Right cardiac atrium (tissue), 5 donors: Measurements from ENCODE around the gene TEX261. TPM values are rescaled to one million over a fixed set of nuclear protein-coding genes. Genes with fewer than 3 reads are reported as not detected.

Experiments used
- ATAC-seq, 2 donors: fragments of 200-7000 bp; cut with Tn5 transposase; one replicate each; pipeline versions ENCODE4 v1.8.0 to v1.9.1; 2020; ENCODE audit warnings: moderate library complexity in 2 of 2, mild to moderate bottlenecking in 1 of 2
- DNase-seq, 3 donors: peaks; one replicate each; pipeline ENCODE4 v3.0.0-alpha.2; 2020
- H3K27ac ChIP-seq: one replicate; pipeline ENCODE4 v1.5.1; 2013; ENCODE audit warnings: mild to moderate bottlenecking, low read length, control low read depth, moderate library complexity
- H3K27me3 ChIP-seq: one replicate; pipeline ENCODE4 v1.6.1; 2013; ENCODE audit not compliant: control insufficient read depth, insufficient read depth
- H3K4me1 ChIP-seq: one replicate; pipeline ENCODE4 v1.6.1; 2013; ENCODE audit warnings: low read length; ENCODE audit not compliant: control insufficient read depth, insufficient read depth
- H3K4me3 ChIP-seq: one replicate; pipeline ENCODE4 v1.5.1; 2013; ENCODE audit warnings: low read length, control low read depth
- H3K9me3 ChIP-seq: one replicate; pipeline ENCODE4 v1.6.1; 2013; ENCODE audit warnings: low read length; ENCODE audit not compliant: control insufficient read depth
- WGBS: extraction: QIAGEN DNeasy Blood & Tissue Kit; methylation state at CpG from one replicate; pipeline ENCODE4 v1.1.7; 2013; 5-methylcytosine and 5-hydroxymethylcytosine counted together
- intact Hi-C, 4 donors: fragments of 100-400 bp; cut with DNase I; formaldehyde crosslinking; loops; one replicate each; pipeline versions ENCODE4 v1.11.0 to v1.14.0; 2022 to 2023
- polyA plus RNA-seq: library from polyadenylated mRNA; stranded (reverse); fragments of 200-250 nt; gene quantifications from one replicate; pipeline ENCODE4 v1.2.3, GENCODE V29; 2013
- total RNA-seq, 4 donors: library from RNA; stranded (reverse); fragmentation: NEBNext Ultra II Directional; extraction: Animal tissue kit (Norgen Biotek cat#: 25700); gene quantifications; one replicate each; pipeline ENCODE4 v1.2.1, GENCODE V29; 2021
- donor health status: healthy with polysubstance abuse.
- donor health status: DM: no; HTN: yes; CAD: no.
- donor health status: DM: no; HTN: no; CAD: no.
- donor health status: DM: no; HTN: yes; CAD: no; lungs with severe emphysema.
- donor health status: DM: yes; HTN: yes; CAD: no.

The TEX261 gene
- total and polyA plus RNA-seq, 5 donors = 37.7 to 59.4 (median 43.6) TPM

DNA sequence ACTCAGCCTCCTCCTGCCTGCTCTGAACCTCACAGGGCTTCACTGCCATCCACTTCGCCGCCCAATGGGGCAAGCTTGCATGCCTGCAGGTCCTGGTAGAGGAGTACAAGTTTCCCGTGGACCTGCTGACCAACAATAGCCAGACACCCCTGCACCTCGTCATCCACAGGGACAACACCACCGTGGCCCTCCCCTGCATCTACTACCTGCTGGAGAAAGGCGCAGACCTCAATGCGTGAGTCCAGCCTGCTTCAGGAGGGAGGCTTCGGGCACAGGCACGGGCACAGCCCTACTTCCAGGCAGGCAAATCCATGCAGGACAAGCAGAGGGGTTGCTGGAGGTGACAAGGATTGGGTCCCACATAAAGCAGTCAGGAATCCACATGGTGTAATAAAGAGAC is 15.0 kb downstream of the TEX261 start:
- DNase-seq = no peak
- ATAC-seq = no peak
- Histone ChIP-seq H3K27me3 (no peaks in the 10 kb centered on the region), H3K9me3 (no peaks in the 10 kb centered on the region), H3K4me3 (no peak overlapping the region), H3K27ac (no peak overlapping the region), H3K4me1 (no peaks in the 10 kb centered on the region)
- intact Hi-C loops = no loop called here
- WGBS = 90% methylated on average over 9 of the region's 9 CpGs

DNA sequence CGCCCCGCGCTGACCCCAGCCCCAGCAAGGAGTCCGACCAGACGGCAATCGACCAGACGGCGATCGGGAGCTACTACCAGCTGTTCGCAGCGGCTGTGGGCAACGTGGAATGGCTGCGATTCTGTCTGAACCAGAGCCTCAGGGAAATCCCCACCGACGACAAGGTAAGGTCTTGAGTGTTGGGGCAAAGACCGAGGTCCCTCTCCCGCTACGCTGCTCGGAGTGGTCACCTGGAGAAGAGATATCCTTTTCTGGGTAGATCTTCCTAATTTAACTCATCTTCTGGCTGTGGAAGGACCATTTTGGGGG is 15.5 kb downstream of the TEX261 start:
- H3K4me1 ChIP-seq = no peaks in the 10 kb centered on the region
- H3K27me3 ChIP-seq = no peaks in the 10 kb centered on the region
- DNase-seq = no peak
- peak overlapping the region; percentile 61 for H3K4me3 ChIP-seq
- H3K27ac ChIP-seq = no peak overlapping the region
- no peaks in the 10 kb centered on the region for H3K9me3 ChIP-seq
- intact Hi-C loops = no loop called here
- WGBS = 24% methylated on average over 19 of the region's 19 CpGs
- no peak for ATAC-seq

DNA sequence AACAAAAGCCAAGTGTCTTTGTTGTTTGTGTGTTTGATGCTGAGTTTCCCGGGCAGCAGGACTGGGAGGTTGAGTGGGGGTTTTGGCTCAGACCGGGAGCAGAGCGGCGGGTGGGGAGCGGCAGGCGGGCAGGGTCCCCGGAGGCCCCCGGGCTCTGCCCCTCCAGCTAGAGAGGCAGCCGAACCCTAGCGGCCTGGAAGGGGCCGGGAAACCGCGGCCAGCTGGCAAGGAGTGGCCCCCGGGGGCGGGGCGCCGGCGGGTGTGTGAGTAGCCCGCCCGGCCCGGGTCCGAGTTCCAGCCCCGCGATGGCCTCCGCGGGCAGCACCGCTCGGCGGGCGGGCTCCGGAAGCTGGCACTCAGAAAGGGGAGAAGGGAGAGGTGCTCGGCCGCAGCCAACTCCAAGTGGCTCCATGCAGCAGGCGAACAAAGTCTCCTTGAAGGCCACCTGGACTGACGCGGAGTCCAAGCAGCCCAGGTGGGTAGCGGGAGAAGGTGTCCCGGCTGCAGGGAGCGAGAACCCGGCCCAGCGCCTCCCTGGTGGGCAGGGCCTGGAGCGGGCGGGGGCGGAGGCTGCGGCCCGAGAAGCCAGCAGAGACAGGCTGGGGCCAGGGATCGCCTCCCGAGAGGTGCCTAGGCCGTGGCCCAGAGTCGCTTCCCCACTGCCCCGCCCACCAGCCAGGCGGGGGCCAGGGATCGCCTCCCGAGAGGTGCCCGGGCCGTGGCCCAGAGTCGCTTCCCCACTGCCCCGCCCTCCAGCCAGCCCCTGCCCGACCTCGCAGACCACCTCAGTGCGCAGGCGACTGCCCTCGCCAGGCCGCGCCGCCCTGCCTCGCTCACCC is 16.1 kb downstream of the TEX261 start, which contains the start of gene ANKRD53:
Gene ANKRD53 (plus strand): TSS at position 290 of the 839 bp plus-strand sequence. CDS start 16 bp downstream, at position 306.
- H3K27ac ChIP-seq = peak within 1 kb of the TSS; percentile 8
- no peaks in the 10 kb centered on the region for H3K4me1 ChIP-seq
- 1% methylated on average over 67 of the region's 67 CpGs for WGBS
- H3K9me3 ChIP-seq = no peaks in the 10 kb centered on the region
- no peaks in the 10 kb centered on the region for H3K27me3 ChIP-seq
- ATAC-seq (peak; percentile 78 to 84), DNase-seq (peak; percentile 71 to 89 (median 88))
- H3K4me3 ChIP-seq = peak within 1 kb of the TSS; percentile 61
- intact Hi-C loops = no loop called here

DNA sequence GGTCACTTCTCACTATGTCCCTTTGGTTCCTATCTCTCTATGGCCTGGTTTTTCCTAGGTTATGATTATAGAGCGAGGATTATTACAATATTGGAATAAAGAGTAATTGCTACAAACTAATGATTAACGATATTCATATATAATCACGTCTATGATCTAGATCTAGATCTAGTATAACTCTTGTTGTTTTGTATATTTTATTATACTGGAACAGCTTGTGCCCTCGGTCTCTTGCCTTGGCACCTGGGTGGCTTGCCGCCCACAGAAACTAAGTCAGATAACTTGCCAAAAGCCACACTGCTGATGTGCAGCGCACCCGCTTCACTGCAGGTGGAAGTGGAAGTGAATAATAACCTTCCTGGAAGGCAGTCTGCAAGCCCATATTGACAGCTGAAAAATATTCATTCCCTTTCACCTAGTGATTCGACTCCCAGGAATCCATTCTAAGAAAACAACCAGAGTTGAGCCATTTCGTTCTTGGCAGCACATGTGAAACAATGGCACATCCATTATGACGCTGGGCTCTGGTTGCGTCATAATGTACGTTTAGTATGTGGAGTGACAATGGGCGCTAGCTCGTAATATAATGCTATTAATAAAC is 17.0 kb downstream of the TEX261 start:
- no peaks in the 10 kb centered on the region for H3K4me1 ChIP-seq
- intact Hi-C loops = no loop called here
- H3K27me3 ChIP-seq = no peaks in the 10 kb centered on the region
- H3K27ac ChIP-seq = no peak overlapping the region
- H3K4me3 ChIP-seq = peak overlapping the region; percentile 75
- H3K9me3 ChIP-seq = no peaks in the 10 kb centered on the region
- ATAC-seq = peak in 1 of 2 donors; percentile 16
- peak in 1 of 3 donors; percentile 63 for DNase-seq
- WGBS = 29% methylated on average over 14 of the region's 14 CpGs

DNA sequence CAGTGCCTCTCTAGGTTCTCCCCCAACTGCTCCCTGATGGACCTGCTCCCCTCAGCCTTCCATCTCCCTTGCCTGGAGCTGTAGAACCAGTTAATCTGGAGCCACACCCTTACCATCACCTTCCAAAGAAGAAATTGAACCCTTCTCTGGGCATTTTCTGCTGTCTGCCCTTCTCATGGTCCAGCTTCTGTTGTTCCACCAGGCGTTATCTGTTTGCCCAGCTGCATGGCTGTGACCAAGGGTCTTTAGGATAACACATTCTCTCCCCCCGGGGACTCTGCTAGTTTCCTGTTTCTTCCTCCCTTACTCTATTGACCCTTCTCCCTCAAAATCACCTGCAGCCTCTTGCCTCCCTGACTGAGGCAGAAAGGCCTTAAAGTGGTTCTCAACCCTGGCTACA is 19.4 kb downstream of the TEX261 start:
- ATAC-seq = no peak

DNA sequence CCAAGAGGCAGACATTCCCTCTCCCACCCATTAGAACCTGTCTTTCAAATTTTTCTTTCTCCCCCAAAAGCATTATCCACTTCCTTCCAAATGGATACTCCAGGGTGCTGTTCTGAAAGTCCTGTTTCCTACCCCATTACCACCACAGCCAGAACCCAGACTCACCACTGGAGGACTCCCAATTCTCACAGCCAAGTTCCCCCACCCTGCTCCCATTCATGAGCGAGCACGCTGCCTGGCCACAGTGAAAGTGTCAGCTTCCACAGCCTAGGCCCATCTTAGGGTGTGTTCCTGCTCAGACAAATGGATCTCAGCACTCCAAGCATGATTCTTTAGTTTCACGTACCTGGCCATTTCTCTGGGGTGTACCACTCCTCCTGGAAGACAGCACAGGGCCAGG is 20.1 kb downstream of the TEX261 start:
- Histone ChIP-seq H3K4me3 (no peak overlapping the region), H3K27me3 (no peaks in the 10 kb centered on the region), H3K27ac (no peak overlapping the region), H3K9me3 (no peaks in the 10 kb centered on the region), H3K4me1 (no peaks in the 10 kb centered on the region)
- WGBS = 79% methylated on average over 3 of the region's 3 CpGs
- DNase-seq = no peak
- intact Hi-C loops = no loop called here
- ATAC-seq = no peak

More for the DNA sequence above, 19.4 kb downstream of the TEX261 start:
- DNase-seq = no peak
- WGBS = 91% methylated on average over 2 of the region's 2 CpGs
- intact Hi-C loops = no loop called here
- H3K27ac ChIP-seq = no peak overlapping the region
- no peaks in the 10 kb centered on the region for H3K4me1 ChIP-seq
- H3K9me3 ChIP-seq = no peaks in the 10 kb centered on the region
- no peak overlapping the region for H3K4me3 ChIP-seq
- no peaks in the 10 kb centered on the region for H3K27me3 ChIP-seq

DNA sequence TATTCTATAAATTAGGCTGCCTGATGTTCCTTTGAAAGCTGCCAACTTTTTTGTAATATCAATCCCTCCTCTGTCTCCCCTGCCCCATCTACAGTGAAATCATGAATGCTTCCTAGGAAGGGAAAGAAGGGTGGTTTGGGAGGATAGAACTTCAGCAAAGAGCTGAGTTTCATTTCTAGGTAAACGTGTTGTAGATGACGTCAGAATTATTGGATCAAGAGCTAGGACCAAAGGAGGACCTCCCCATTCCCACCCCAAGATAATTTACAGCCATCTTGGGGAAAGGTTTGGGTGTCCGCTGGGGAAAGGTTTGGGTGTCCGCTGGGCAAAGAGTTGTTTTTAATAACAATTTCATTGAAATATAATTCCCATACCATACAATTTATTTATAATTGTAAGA is 27.5 kb downstream of the TEX261 start:
- DNase-seq (no peak), ATAC-seq (no peak)
- H3K27me3 ChIP-seq = no peaks in the 10 kb centered on the region
- no peak overlapping the region for H3K4me3 ChIP-seq
- WGBS = 65% methylated on average over 4 of the region's 4 CpGs
- intact Hi-C loops = no loop called here
- no peak overlapping the region for H3K27ac ChIP-seq
- H3K4me1 ChIP-seq = no peaks in the 10 kb centered on the region
- no peaks in the 10 kb centered on the region for H3K9me3 ChIP-seq

DNA sequence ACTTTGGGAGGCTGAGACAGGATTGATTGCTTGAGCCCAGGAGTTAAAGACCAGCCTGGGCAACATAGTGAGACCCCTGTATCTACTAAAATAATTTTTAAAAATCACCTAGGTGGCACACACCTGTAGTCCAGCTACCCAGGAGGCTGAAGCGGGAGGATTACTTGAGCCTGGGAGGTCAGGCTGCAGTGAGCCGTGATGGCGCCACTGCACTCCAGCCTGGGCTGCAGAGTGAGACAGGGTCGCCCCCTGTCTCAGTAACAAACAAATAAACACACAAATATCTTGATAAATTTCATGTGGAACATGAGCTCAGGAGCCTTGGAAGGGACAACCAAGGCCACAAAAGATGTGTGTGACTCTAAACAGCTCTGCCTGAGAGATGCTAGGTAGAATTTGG is 28.0 kb downstream of the TEX261 start:
- Histone ChIP-seq H3K27ac (no peak overlapping the region), H3K4me3 (no peak overlapping the region), H3K4me1 (no peaks in the 10 kb centered on the region), H3K27me3 (no peaks in the 10 kb centered on the region), H3K9me3 (no peaks in the 10 kb centered on the region)
- no peak for DNase-seq
- WGBS = 71% methylated on average over 4 of the region's 4 CpGs
- intact Hi-C loops = no loop called here
- ATAC-seq = no peak

DNA sequence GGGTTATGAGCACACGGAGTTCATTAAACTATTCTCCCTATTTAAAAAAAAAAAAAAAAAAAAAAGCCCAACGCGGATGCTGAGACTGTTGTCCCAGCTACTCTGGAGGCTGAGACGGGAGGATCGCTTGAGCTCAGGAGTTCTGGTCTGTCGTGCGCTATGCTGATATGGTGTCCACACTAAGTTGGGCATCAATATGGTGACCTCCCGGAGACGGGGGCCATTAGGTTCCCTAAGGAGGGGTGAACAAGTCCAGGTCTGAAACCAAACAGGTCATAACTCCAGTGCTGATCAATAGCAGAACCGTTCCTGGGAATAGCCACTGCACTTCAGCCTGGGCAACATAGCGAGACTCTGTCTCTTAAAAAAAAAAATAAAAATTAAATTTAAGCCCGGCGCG is 29.2 kb downstream of the TEX261 start:
- no peaks in the 10 kb centered on the region for H3K9me3 ChIP-seq
- no peak for DNase-seq
- WGBS = 67% methylated on average over 14 of the region's 14 CpGs
- intact Hi-C loops = no loop called here
- H3K4me1 ChIP-seq = no peaks in the 10 kb centered on the region
- no peak overlapping the region for H3K27ac ChIP-seq
- no peak overlapping the region for H3K4me3 ChIP-seq
- no peak for ATAC-seq
- no peaks in the 10 kb centered on the region for H3K27me3 ChIP-seq

DNA sequence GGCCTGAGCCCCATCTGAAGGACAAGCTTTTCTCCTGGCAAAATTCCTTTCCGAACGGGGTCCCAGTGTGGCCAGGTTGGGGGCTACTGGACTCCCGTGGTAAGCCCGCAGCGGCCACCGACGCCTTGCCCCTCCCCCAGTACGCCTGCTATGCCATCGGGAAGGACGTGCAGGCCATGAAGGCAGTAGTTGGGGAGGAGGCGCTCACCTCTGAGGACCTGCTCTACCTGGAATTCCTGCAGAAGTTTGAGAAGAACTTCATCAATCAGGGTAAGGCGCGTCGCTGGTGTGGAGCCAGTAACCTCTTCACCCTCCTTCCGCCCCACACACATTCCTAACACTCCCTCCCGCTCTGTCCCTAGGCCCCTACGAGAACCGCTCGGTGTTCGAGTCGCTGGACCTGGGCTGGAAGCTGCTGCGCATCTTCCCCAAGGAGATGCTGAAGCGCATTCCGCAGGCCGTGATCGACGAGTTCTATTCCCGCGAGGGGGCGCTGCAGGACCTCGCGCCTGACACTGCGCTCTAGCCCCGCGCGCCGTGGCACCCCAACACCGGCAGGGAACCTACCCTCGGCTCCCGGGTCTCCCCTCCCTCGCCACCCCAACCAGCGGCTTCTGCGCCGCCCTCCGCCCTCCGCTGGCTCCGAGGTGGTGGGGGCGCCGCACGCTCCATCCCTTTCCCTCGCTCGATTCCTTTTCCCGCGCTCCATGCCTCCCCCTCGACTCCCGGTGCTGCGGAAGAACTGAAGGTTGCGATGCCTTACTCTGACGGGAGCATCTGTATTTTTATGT is 29.9 kb downstream of the TEX261 start:
- H3K4me3 ChIP-seq = peak overlapping the region; percentile 40
- intact Hi-C loops = no loop called here
- no peaks in the 10 kb centered on the region for H3K4me1 ChIP-seq
- H3K27me3 ChIP-seq = no peaks in the 10 kb centered on the region
- no peaks in the 10 kb centered on the region for H3K9me3 ChIP-seq
- ATAC-seq (peak; percentile 74 to 85), DNase-seq (peak; percentile 79 to 90 (median 88))
- H3K27ac ChIP-seq = no peak overlapping the region
- 9% methylated on average over 59 of the region's 59 CpGs for WGBS

DNA sequence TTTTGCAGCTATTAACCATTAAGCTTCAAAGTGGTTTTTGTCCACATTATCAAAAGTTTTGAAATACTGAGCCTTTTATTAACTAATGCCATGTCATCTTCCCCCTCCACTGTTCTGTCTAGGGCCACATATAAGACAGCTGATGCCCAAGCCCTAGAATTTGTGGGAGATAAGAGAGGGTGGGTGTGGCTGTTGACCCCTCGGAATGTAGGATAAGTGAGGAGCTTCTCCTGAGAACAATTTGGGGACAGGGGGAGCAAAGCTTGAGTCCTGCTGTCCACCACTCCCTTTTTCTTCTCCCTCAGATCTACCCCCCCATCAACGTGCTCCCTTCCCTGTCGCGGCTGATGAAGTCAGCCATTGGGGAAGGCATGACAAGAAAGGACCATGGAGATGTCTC is 30.5 kb downstream of the TEX261 start:
- intact Hi-C loops = no loop called here
- DNase-seq (no peak), ATAC-seq (no peak)
- H3K27ac ChIP-seq = no peak overlapping the region
- H3K4me1 ChIP-seq = no peaks in the 10 kb centered on the region
- H3K27me3 ChIP-seq = no peaks in the 10 kb centered on the region
- WGBS = 45% methylated on average over 4 of the region's 4 CpGs
- no peak overlapping the region for H3K4me3 ChIP-seq
- no peaks in the 10 kb centered on the region for H3K9me3 ChIP-seq
